Measurements from ENCODE around the gene GNL3. TPM values are rescaled to one million over a fixed set of nuclear protein-coding genes. Genes with fewer than 3 reads are reported as not detected.

The GNL3 gene
- total and polyA plus RNA-seq, 2 of the 8 experiments (the other 6 are each of a cell fraction or from before 2014, with no cell fraction given), result 45.5 to 184 TPM

- TF ChIP-seq CTBP2 (IDR thresholded peaks at IDR 0.05; ENCODE audit: borderline replicate concordance, insufficient read depth, insufficient read length, low read length) (no peak), NANOG (IDR thresholded peaks at IDR 0.05; ENCODE audit: insufficient read depth, low read depth, low read length, poor library complexity, severe bottlenecking) (no peak), POLR2A (IDR thresholded peaks at IDR 0.05; ENCODE audit: control extremely low read depth in 1 of 2, low read depth in 2 of 2, low read length in 2 of 2) (no peak), KDM5A (IDR thresholded peaks at IDR 0.05; ENCODE audit: low read length) (no peak), ZNF274 (IDR thresholded peaks at IDR 0.05; ENCODE audit: borderline replicate concordance, extremely low read depth, low read length) (no peak), HDAC2 (IDR thresholded peaks at IDR 0.05; ENCODE audit: borderline replicate concordance in 1 of 2, low read depth in 2 of 2, low read length in 2 of 2) (no peak), ATF3 (IDR thresholded peaks at IDR 0.05; ENCODE audit: insufficient read depth, low read depth, low read length) (no peak), CTCF (IDR thresholded peaks at IDR 0.05; ENCODE audit: control extremely low read depth in 1 of 3, insufficient read depth in 1 of 3, low read depth in 1 of 3, low read length in 3 of 3) (no peak), TEAD4 (IDR thresholded peaks at IDR 0.05; ENCODE audit: low read depth, low read length) (no peak), EP300 (IDR thresholded peaks at IDR 0.05; ENCODE audit: borderline replicate concordance in 1 of 2, low read depth in 2 of 2, low read length in 2 of 2) (no peak)
These were observed 57.3 kb downstream of the GNL3 start (continued) for GRCh38 chr3:52743152-52743551.

Data from H1 (cell line).